GM19193 (cell line): ENCODE measurements around the gene PICALM.

Experiments
- POLR2A ChIP-seq: IDR thresholded peaks from 4 replicates; pipeline ENCODE4 v1.6.1; 2011; ENCODE audit not compliant: insufficient read depth, insufficient read length; ENCODE audit errors: extremely low read depth

The PICALM gene, protein sequence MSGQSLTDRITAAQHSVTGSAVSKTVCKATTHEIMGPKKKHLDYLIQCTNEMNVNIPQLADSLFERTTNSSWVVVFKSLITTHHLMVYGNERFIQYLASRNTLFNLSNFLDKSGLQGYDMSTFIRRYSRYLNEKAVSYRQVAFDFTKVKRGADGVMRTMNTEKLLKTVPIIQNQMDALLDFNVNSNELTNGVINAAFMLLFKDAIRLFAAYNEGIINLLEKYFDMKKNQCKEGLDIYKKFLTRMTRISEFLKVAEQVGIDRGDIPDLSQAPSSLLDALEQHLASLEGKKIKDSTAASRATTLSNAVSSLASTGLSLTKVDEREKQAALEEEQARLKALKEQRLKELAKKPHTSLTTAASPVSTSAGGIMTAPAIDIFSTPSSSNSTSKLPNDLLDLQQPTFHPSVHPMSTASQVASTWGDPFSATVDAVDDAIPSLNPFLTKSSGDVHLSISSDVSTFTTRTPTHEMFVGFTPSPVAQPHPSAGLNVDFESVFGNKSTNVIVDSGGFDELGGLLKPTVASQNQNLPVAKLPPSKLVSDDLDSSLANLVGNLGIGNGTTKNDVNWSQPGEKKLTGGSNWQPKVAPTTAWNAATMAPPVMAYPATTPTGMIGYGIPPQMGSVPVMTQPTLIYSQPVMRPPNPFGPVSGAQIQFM

DNA sequence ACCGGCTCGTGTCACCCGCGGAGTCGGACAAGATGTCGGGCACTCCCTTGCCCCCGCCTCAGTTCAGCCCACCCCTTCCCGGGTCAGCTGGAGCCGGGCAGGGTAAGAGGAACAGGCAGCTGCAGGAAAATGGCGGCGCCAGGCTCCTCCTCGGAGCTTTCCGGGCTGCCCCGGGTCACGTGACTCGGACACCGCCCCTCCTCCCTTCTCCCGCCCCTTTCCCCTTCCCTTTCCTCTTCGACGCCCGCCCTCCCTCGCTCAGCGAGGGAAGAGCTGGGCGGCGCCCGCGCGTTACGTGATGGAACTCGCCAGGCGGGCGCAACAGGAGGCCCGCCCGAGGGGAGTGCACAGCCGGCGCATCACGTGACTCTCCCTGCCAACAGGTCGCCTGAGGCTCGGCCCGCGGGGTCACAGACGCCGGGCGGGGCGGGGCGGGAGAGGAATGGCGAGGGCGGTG is at the start of gene PICALM:
Gene PICALM (minus strand): TSS at position 134 of the 457 bp plus-strand sequence. CDS start 304 bp downstream, outside the sequence.
- peak; percentile 63 for TF ChIP-seq POLR2A

DNA sequence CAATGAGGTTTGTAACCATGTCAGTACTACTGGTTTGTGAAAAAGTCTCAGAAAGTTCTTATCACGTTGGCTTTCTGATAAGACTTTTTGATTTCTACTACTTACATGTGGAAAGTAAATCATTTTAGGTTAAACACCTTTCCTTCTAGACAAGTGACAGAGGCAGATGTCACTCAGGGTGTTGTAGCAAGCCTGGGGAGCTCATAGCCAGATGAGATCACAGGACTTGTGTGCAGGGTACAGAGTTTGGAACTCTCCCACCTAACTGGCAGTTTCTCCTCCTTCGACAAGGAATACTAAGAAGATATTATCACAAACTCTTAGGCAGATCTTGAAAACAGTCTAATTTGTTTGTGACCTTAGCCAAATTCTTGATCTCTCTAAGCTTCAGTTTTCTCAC is 49.4 kb upstream of the PICALM start:
- TF ChIP-seq POLR2A: no peak

- no peak for TF ChIP-seq POLR2A
Observed at GRCh38 chr11:86117712-86118063, 48.8 kb upstream of the PICALM start.

DNA sequence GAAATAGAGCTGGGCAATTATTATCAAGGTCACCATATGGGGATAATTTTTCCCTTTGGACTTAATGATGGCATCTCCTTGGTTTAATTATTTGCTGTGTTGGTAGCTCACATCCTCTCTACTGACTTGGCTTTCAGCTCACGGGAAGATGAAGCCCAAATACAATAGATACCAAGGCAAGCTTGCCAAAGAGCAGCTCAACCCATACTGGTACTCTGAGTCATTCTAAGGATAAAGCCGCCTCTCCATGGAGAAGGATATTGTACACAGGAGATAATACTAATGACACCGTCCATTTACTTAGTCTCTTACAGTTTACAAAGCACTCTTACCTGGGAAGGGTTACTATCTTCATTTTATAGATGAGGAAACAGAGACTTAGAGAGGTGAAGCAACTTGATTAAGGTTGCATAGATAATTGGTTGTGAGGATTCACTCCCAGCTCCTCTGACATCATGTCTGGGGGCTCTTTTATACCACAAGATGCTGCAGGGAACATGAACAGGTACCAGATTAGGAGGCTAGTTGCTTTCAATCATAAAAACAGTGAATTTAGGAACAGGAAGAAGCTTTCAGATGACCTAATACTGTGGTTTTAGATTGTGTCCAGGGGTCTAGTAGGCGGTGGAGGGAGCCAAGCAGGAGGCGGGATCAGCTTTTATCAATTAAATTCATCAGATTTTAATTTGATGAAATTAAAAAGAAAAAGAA is 48.3 kb upstream of the PICALM start:
- no peak for TF ChIP-seq POLR2A

GRCh38 chr11:86116386-86116726 is 47.5 kb upstream of the PICALM start:
- TF ChIP-seq POLR2A: no peak

- TF ChIP-seq POLR2A: no peak
Observed at GRCh38 chr11:86115542-86116385, 46.9 kb upstream of the PICALM start.

GRCh38 chr11:86108890-86109638 is 40.2 kb upstream of the PICALM start:
- TF ChIP-seq POLR2A: no peak

DNA sequence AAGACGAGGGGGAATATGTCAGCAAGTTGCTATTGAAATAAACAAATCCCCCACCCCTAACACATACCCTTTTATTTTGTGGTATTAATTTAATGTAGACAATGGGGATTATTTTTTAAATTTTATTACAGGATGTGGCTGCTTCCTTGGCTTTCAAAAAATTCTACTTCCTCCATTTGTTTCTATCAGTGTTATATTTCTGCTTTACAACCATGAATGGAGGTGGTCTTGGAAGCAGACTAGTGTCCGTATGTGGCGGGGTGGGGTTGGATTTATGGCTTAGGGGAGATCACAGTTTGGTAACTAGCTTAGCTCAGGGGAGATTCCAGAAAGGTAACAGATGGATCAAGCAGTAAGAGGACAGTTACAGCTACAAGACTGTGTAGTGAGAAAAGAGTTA is 39.3 kb upstream of the PICALM start:
- TF ChIP-seq POLR2A: no peak

DNA sequence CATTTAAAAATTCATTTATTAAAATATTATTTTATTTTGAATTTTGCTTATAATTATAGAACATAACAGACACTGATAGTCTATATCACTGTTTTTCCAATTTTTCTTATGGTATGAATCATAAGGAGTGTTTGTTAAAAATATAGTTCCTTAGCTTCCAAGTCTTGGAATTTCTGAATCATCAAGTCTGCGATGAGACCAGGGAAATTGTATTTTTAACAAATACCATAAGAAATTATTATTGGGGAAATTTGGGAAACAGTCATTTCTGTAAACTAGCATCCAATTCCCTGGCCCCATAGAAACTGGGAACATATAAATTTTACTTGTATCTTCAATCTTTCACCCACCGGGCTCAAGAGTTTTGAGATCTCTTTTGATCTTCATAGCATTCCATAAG is 38.0 kb upstream of the PICALM start:
- TF ChIP-seq POLR2A: no peak

- TF ChIP-seq POLR2A: no peak
Observed at GRCh38 chr11:86103808-86104207, 34.9 kb upstream of the PICALM start.

DNA sequence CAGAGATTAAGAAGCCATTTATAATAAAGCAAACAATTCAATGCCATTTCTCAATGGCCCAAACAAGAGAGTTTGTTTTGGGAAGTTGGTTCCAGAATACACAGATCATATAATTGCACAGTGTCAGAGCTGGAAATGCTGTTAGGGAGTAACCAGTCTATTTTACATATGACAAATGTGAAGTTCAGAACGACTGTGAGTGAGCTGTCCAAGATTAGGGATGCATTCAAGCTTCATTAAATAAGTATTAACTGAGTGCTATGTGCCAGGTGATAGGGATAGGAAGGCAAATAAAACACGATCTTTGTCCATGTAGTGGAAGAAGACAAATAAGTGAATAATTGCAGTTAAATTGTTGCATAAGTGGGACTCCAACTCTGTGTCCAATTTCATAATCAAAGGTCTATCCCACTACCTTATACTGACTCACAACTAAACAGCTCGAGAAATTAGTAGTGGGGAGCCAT is 33.1 kb upstream of the PICALM start:
- no peak for TF ChIP-seq POLR2A

DNA sequence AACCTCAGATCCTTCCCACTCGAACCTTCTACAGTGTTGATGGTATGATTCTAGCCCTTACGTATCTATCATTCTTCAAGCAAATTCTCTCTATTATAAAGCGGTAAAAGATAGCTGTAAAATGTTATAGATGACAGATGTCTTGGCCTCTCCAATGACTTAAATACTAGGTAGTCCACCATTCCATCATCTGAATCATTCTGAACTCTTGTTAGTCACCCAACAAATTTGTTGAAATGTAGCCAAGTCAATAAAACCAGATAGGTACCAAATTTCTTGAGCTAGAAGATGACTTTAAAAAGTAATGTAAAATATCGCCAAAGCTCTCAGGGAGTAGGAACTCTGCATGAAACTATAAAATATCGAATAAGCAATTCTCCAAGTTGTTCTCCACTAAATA is 32.6 kb upstream of the PICALM start:
- no peak for TF ChIP-seq POLR2A

DNA sequence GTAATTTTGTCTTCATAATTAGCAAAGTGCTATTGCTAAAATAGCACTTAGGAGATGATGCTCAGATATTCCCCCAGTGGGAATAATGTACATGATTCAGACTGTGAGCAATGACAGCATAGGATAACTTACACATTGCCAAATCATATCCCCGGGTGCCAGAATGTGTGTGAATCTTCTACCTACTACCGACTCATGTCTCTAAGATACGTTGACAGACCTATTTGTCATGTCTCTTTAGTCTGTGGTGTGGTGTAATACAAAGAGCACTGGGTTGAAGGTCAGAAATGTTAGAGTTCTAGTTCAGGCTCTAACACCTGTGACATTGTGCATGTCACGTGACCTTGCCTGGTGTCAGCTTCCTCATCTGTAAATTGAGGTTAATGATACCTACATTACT is 31.0 kb upstream of the PICALM start:
- TF ChIP-seq POLR2A: no peak

- no peak for TF ChIP-seq POLR2A
Observed at GRCh38 chr11:86097980-86098379, 29.1 kb upstream of the PICALM start.
